ENCODE results near the gene GALNT16.

DNA sequence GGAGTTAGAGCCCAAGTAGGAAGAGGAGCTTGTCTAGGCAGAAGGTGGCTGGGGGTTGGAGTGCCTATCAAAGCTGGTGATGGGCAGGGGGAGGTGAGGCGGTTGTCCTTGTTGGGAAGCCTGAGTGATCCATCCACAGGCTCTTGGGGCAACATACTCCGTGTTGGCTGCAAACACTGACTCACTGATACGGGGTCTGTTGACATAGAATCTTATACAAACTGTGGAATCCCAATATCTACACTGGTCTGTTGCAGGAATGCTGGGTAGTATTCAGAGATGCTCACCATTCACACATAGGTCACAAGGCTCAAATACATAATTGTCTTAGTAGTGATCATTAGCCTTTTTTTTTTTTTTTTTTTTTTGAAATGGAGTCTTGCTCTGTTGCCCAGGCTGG lies 112.2 kb downstream of the GALNT16 start:
- TF ChIP-seq CTCF (conservative IDR thresholded peaks at IDR 0.05; ENCODE audit: low read length) (no peak), EZH2phosphoT487 (IDR thresholded peaks at IDR 0.05; ENCODE audit: borderline replicate concordance) (no peak)

Measured in Loucy (cell line).